ENCODE results near the gene EOLA1.
"Not testable (repeated sequence)": the region's sequence is repeated elsewhere in the genome, so short reads cannot be mapped to it uniquely, and the experiment has no call there.

Gene EOLA1

GRCh38 chrX:149497626-149498025 lies 43.2 kb upstream of the EOLA1 start:
- no peak for DNase-seq (ENCODE audit: low read depth)

GRCh38 chrX:149498767-149499166 lies 42.0 kb upstream of the EOLA1 start:
- no peak for TF ChIP-seq CTCF (IDR thresholded peaks at IDR 0.05; ENCODE audit: insufficient read depth, low read depth, low read length, missing control alignments)
- no peak for DNase-seq (ENCODE audit: low read depth)
- no peak overlapping the region for H3K4me3 ChIP-seq (ENCODE audit: low read depth, low read length)

More at GRCh38 chrX:149497626-149498025, 43.2 kb upstream of the EOLA1 start:
- TF ChIP-seq CTCF (IDR thresholded peaks at IDR 0.05; ENCODE audit: insufficient read depth, low read depth, low read length, missing control alignments): no peak
- H3K4me3 ChIP-seq (ENCODE audit: low read depth, low read length): no peak overlapping the region

GRCh38 chrX:149499766-149500165 lies 41.0 kb upstream of the EOLA1 start:
- DNase-seq (ENCODE audit: low read depth): no peak
- TF ChIP-seq CTCF (IDR thresholded peaks at IDR 0.05; ENCODE audit: insufficient read depth, low read depth, low read length, missing control alignments): no peak
- H3K4me3 ChIP-seq (ENCODE audit: low read depth, low read length): no peak overlapping the region

- H3K4me3 ChIP-seq (ENCODE audit: low read depth, low read length): not testable (repeated sequence)
- DNase-seq (ENCODE audit: low read depth): peak; percentile 50
Observed at GRCh38 chrX:149502923-149503322, 37.9 kb upstream of the EOLA1 start.

GRCh38 chrX:149503446-149503845 lies 37.4 kb upstream of the EOLA1 start:
- peak; percentile 76 for DNase-seq (ENCODE audit: low read depth)
- peak overlapping the region; percentile 17; the same call in 1 of the 2 replicates for H3K4me3 ChIP-seq (ENCODE audit: low read depth, low read length)

GRCh38 chrX:149504226-149504914 lies 36.4 kb upstream of the EOLA1 start:
- peak overlapping the region; percentile 73 for H3K4me3 ChIP-seq (ENCODE audit: low read depth, low read length)
- peak; percentile 62 for TF ChIP-seq CTCF (IDR thresholded peaks at IDR 0.05; ENCODE audit: insufficient read depth, low read depth, low read length, missing control alignments)
- peak; percentile 77 for DNase-seq (ENCODE audit: low read depth)

GRCh38 chrX:149504915-149505651 lies 35.7 kb upstream of the EOLA1 start, which contains the start of gene IDS:
IDS (minus strand) TSS chrX:149505306; CDS start chrX:149505137, 169 bp downstream.
- H3K4me3 ChIP-seq (ENCODE audit: low read depth, low read length): peak within 1 kb of the TSS; percentile 73
- TF ChIP-seq CTCF (IDR thresholded peaks at IDR 0.05; ENCODE audit: insufficient read depth, low read depth, low read length, missing control alignments): no peak
- DNase-seq (ENCODE audit: low read depth): peak; percentile 90
